K562 (cell line): Measurements from ENCODE around the gene TTC19.
A peak's percentile ranks its signal among the peaks of the same experiment; 100 is the strongest.

Source experiments
- CEBPG ChIP-seq, 3 experiments: fragments of 200-800 bp in 1 of 3; sonication (Bioruptor generic) in 1 of 3; sonication (generic) in 1 of 3; formaldehyde crosslinking in 1 of 3; IDR thresholded peaks in 2 of 3; conservative IDR thresholded peaks in 1 of 3; 2 replicates each; pipeline versions ENCODE4 v1.6.1 to v1.8.0; 2016 to 2022; ENCODE audit warnings: missing compliant biosample characterization in 2 of 3, missing genetic modification characterization in 2 of 3, mild to moderate bottlenecking in 1 of 3, missing genetic modification reagents in 1 of 3
- NELFE ChIP-seq: IDR thresholded peaks from 2 replicates; pipeline ENCODE4 v1.6.1; 2011; ENCODE audit warnings: mild to moderate bottlenecking; ENCODE audit not compliant: insufficient read depth, insufficient read length
- POLR2A ChIP-seq: fragments of 450-650 bp; conservative IDR thresholded peaks from 2 replicates; pipeline ENCODE4 v1.6.1; 2016
- POLR2AphosphoS2 ChIP-seq: IDR thresholded peaks from 2 replicates; pipeline ENCODE4 v1.6.1; 2012; ENCODE audit warnings: low read length, improper control_type of control experiment
- SRF ChIP-seq, 2 experiments: fragments of 250-450, 450-650 bp in 1 of 2; sonication (Bioruptor Pico) in 1 of 2; sonication (generic) in 1 of 2; formaldehyde crosslinking; IDR thresholded peaks; 2 replicates each; pipeline versions ENCODE4 v1.5.0 to v1.5.1; 2020 to 2022; ENCODE audit warnings: mild to moderate bottlenecking in 1 of 2, missing genetic modification reagents in 1 of 2
- ZNF143 ChIP-seq: sonication (generic); formaldehyde crosslinking; IDR thresholded peaks from 2 replicates; pipeline ENCODE4 v1.9.0; 2022; ENCODE audit warnings: mild to moderate bottlenecking, missing genetic modification reagents
- ZNF3 ChIP-seq: fragments of 250-450 bp; sonication (Bioruptor Pico); IDR thresholded peaks from 2 replicates; pipeline ENCODE4 v1.5.0; 2021; ENCODE audit warnings: mild to moderate bottlenecking, moderate library complexity
- TF ChIP-seq, protein P1 (sequence below), 2 experiments: fragments of 450-650 bp; conservative IDR thresholded peaks; 2 replicates each; pipeline ENCODE4 v1.6.1; 2017; ENCODE audit warnings: mild to moderate bottlenecking in 2 of 2, moderate library complexity in 2 of 2
- TF ChIP-seq, protein P2 (sequence below): sonication (generic); formaldehyde crosslinking; IDR thresholded peaks from 2 replicates; pipeline ENCODE4 v1.4.0; 2020; ENCODE audit warnings: mild to moderate bottlenecking, missing genetic modification reagents
- TF ChIP-seq, protein P3 (sequence below), 2 experiments: fragments of 450-650 bp in 1 of 2; sonication (generic) in 1 of 2; formaldehyde crosslinking in 1 of 2; IDR thresholded peaks in 1 of 2; conservative IDR thresholded peaks in 1 of 2; 2 replicates each; pipeline versions ENCODE4 v1.6.1 to v1.8.1; 2016 to 2023; ENCODE audit warnings: mild to moderate bottlenecking in 2 of 2, moderate library complexity in 2 of 2, inconsistent platforms in 1 of 2, missing genetic modification reagents in 1 of 2
- TF ChIP-seq, protein P4 (sequence below): IDR thresholded peaks from 2 replicates; pipeline ENCODE4 v1.6.1; 2012; ENCODE audit warnings: low read depth, low read length, improper control_type of control experiment, borderline replicate concordance

DNA sequence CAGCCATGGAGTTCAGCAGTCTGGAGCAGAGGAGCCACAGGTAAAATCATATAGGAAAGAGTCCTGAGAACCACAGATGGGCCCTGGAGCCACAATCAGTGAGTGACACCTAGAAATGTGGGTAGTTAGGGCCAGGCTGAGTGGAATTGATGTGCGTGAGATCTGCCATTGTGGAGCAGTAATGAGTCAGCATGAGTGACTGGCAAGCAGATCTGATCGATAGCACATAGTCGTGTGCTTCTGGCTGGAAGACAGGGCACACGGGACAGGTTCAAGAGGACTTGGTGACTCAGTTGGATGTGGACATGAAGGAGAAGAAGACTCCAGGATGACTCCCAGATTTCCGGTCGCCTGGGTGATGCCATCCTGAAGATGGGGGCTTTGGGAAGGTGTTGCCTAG, 42.4 kb upstream of the TTC19 start:
- TF ChIP-seq POLR2AphosphoS2 (no peak), NELFE (no peak), ZNF3 (CRISPR knock-in tag) (no peak), SRF (CRISPR knock-in tag; IDR thresholded peaks at IDR 0.05) (no peak), CEBPG (CRISPR knock-in tag; IDR thresholded peaks at IDR 0.05) (no peak), CEBPG (tag; conservative IDR thresholded peaks at IDR 0.05 in 1 of 2, IDR thresholded peaks at IDR 0.05 in 1 of 2) (no peak), ZNF143 (CRISPR knock-in tag) (no peak), POLR2A (no peak)
- TF ChIP-seq, protein P1, sequence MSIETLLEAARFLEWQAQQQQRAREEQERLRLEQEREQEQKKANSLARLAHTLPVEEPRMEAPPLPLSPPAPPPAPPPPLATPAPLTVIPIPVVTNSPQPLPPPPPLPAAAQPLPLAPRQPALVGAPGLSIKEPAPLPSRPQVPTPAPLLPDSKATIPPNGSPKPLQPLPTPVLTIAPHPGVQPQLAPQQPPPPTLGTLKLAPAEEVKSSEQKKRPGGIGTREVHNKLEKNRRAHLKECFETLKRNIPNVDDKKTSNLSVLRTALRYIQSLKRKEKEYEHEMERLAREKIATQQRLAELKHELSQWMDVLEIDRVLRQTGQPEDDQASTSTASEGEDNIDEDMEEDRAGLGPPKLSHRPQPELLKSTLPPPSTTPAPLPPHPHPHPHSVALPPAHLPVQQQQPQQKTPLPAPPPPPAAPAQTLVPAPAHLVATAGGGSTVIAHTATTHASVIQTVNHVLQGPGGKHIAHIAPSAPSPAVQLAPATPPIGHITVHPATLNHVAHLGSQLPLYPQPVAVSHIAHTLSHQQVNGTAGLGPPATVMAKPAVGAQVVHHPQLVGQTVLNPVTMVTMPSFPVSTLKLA (conservative IDR thresholded peaks at IDR 0.05) = no peak
- TF ChIP-seq, protein P2, sequence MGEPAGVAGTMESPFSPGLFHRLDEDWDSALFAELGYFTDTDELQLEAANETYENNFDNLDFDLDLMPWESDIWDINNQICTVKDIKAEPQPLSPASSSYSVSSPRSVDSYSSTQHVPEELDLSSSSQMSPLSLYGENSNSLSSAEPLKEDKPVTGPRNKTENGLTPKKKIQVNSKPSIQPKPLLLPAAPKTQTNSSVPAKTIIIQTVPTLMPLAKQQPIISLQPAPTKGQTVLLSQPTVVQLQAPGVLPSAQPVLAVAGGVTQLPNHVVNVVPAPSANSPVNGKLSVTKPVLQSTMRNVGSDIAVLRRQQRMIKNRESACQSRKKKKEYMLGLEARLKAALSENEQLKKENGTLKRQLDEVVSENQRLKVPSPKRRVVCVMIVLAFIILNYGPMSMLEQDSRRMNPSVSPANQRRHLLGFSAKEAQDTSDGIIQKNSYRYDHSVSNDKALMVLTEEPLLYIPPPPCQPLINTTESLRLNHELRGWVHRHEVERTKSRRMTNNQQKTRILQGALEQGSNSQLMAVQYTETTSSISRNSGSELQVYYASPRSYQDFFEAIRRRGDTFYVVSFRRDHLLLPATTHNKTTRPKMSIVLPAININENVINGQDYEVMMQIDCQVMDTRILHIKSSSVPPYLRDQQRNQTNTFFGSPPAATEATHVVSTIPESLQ = no peak
- TF ChIP-seq, protein P3, sequence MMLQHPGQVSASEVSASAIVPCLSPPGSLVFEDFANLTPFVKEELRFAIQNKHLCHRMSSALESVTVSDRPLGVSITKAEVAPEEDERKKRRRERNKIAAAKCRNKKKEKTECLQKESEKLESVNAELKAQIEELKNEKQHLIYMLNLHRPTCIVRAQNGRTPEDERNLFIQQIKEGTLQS (IDR thresholded peaks at IDR 0.05) = peak; percentile 46; the same call in 1 of the 2 replicates
- TF ChIP-seq, protein P3 (CRISPR knock-in tag; conservative IDR thresholded peaks at IDR 0.05) = no peak
- TF ChIP-seq, protein P4, sequence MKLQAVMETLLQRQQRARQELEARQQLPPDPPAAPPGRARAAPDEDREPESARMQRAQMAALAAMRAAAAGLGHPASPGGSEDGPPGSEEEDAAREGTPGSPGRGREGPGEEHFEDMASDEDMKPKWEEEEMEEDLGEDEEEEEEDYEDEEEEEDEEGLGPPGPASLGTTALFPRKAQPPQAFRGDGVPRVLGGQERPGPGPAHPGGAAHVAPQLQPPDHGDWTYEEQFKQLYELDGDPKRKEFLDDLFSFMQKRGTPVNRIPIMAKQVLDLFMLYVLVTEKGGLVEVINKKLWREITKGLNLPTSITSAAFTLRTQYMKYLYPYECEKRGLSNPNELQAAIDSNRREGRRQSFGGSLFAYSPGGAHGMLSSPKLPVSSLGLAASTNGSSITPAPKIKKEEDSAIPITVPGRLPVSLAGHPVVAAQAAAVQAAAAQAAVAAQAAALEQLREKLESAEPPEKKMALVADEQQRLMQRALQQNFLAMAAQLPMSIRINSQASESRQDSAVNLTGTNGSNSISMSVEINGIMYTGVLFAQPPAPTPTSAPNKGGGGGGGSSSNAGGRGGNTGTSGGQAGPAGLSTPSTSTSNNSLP = no peak
